HUES64 (cell line): ENCODE measurements around the gene APLF.
"Not testable (repeated sequence)": the region's sequence is repeated elsewhere in the genome, so short reads cannot be mapped to it uniquely, and the experiment has no call there.

ENCODE experiments used
- H3K27ac ChIP-seq: 2 replicates; pipeline ENCODE4 v1.7.0; 2013; ENCODE audit warnings: low read depth, low read length, inconsistent platforms
- H3K27me3 ChIP-seq: 2 replicates; pipeline ENCODE4 v1.6.1; 2013; ENCODE audit warnings: mild to moderate bottlenecking, low read length; ENCODE audit not compliant: insufficient read depth
- H3K36me3 ChIP-seq: 2 replicates; pipeline ENCODE4 v1.6.1; 2013; ENCODE audit warnings: mild to moderate bottlenecking, low read length; ENCODE audit not compliant: insufficient read depth
- H3K4me1 ChIP-seq: 2 replicates; pipeline ENCODE4 v1.6.1; 2013; ENCODE audit warnings: mild to moderate bottlenecking, low read length, moderate library complexity; ENCODE audit not compliant: insufficient read depth
- H3K4me3 ChIP-seq: 2 replicates; pipeline ENCODE4 v1.5.1; 2013; ENCODE audit warnings: mild to moderate bottlenecking, low read length, moderate library complexity
- H3K9ac ChIP-seq: 2 replicates; pipeline ENCODE4 v1.6.1; 2013; ENCODE audit warnings: mild to moderate bottlenecking, low read depth, low read length
- H3K9me3 ChIP-seq: 2 replicates; pipeline ENCODE4 v1.6.1; 2013; ENCODE audit warnings: low read depth, low read length; ENCODE audit not compliant: insufficient read depth
- WGBS: fragments of 150-250, 120-280 bp; methylation state at CpG from one replicate; pipeline ENCODE4 v1.1.7; 2013; ENCODE audit warnings: missing lambda C conversion rate; 5-methylcytosine and 5-hydroxymethylcytosine counted together

The APLF gene

DNA sequence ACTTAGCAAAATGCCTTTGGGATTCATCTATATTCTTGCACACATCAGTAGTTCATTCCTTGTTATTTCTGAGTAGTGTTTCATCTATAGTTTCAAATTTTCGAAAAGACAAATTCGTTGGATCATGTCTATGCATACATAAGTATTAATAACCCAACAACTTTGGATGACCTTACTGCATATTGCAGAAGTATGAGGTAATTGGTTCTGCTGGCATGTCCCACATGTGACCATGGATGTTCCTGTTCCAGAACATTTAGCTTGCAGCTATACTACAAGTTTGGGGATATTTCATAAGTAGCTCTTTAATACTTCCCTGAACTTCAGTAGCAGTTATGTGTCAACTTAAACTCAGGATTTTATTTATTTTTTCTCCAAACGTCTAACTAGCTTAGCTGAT is 44.9 kb downstream of the APLF start:
- no peak overlapping the region for H3K27ac ChIP-seq
- no peak overlapping the region for H3K4me3 ChIP-seq
- H3K4me1 ChIP-seq, result no peaks in the 10 kb centered on the region
- H3K9ac ChIP-seq, result no peak overlapping the region
- no peaks in the 10 kb centered on the region for H3K9me3 ChIP-seq
- H3K27me3 ChIP-seq, result no peaks in the 10 kb centered on the region
- WGBS, result 60% methylated on average over 1 of the region's 3 CpGs
- no peaks in the 10 kb centered on the region for H3K36me3 ChIP-seq

DNA sequence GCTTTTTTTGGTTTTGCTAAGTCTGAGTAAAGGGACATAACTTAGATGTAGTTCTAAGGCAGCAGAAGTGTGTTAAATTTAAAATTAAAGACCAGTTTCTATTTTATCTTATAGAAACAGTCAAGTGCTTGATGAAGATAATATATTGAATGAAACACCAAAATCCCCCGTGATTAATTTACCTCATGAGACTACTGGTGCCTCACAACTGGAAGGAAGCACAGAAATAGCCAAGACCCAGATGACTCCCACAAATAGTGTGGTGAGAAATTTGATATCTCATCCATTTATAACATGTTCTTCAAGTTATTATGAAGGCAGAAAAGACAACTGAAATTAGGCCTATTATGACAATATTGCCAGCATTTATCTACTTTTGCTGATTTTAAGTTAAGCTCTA is 45.6 kb downstream of the APLF start:
- WGBS, result no CpG with 5 or more reads among the region's 1 CpG
- H3K27me3 ChIP-seq, result no peaks in the 10 kb centered on the region
- no peaks in the 10 kb centered on the region for H3K9me3 ChIP-seq
- no peaks in the 10 kb centered on the region for H3K36me3 ChIP-seq
- no peaks in the 10 kb centered on the region for H3K4me1 ChIP-seq
- no peak overlapping the region for H3K4me3 ChIP-seq
- no peak overlapping the region for H3K27ac ChIP-seq
- no peak overlapping the region for H3K9ac ChIP-seq

DNA sequence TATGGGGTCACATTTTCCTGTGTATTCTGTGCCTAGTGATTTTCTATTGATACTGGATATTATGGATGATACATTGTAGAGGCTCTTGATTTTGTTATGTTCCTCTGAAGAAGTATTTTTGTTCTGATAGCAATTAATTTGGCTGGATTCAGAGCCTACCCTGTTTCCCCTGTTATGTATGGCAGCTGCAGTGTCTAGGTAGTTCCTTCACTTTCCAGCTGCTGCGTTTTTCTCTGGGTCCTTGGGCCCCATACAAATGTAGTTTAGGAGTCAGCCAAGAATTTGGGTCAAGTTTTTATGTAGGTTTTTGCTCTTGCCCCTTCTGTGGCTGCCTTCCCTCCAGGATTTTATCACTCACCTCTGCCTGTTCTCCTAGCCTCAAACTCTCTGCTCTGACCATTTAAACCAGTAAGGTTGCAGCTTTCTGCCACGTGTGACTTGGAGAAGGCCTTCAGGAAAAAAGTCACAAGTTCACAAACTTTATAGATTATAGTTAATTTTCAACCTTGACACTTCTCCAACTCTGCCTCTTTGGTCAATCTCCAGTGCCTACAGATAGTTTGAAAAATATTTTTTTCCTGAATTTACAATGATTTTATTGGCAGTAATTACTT is 47.0 kb downstream of the APLF start:
- WGBS, result 72% methylated on average over 2 of the region's 2 CpGs
- H3K4me1 ChIP-seq, result no peaks in the 10 kb centered on the region

DNA sequence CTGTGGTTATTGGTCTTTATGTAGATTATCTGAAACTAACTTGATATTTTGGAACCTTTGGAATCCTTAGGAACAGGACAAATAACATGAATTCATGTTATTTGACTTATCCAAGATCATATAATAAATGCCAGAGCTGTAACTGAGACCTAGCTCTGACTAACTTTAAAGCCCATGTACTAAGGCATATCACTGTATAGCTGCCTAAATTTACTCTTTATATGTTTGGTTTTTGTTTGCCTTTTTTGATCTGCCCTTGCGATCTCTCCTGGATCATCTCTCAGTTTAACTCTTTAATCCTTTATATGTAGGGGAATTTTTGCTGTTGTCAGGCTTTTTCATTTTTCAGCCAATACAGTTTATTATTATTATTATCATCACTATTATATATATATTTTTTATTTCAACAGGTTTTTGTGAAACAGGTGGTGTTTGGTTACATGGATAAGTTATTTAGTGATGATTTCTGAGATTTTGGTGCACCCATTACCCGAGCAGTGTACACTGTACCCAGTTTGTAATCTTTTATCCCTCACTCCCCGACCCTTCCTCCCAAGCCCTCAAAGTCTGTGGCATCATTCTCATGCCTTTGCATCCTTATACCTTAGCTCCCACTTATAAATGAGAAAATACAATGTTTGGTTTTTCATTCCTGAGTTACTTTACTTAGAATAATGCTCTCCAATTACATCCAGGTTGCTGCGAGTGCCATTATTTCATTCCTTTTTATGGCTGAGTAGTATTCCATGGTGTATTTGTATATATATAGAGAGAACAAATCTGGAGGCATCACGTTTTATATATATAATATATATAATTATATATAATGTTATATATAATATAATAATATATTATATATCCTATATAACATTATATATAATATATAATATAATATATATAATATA is 48.9 kb downstream of the APLF start:
- 89% methylated on average over 2 of the region's 5 CpGs for WGBS

More for the DNA sequence above, 47.0 kb downstream of the APLF start:
- no peaks in the 10 kb centered on the region for H3K27me3 ChIP-seq
- no peaks in the 10 kb centered on the region for H3K36me3 ChIP-seq
- H3K4me3 ChIP-seq, result no peak overlapping the region
- H3K27ac ChIP-seq, result no peak overlapping the region
- H3K9ac ChIP-seq, result no peak overlapping the region
- no peaks in the 10 kb centered on the region for H3K9me3 ChIP-seq

DNA sequence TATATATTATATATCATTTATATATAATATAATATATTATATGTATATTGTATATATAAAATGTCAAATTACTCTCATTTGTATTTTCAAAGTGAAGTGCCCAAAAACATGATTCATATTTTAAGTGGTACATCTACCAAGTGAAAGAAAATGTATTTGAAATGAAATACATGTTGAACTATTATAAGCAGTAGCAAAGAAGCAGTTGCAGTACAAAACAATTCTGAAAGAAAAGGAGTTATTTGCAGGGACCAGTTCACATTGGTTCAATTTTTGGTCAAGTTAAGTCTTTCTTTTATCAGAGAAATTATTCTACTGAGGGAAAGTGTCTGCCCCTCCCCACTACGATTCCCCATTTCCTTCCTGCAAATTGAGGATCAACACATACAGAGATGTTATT is 51.9 kb downstream of the APLF start:
- no peaks in the 10 kb centered on the region for H3K4me1 ChIP-seq
- H3K27me3 ChIP-seq, result no peaks in the 10 kb centered on the region
- WGBS, result no CpG with 5 or more reads among the region's 1 CpG

More for the DNA sequence above, 48.9 kb downstream of the APLF start:
- Histone ChIP-seq H3K4me1 (no peaks in the 10 kb centered on the region), H3K27ac (no peak overlapping the region), H3K4me3 (no peak overlapping the region), H3K36me3 (no peaks in the 10 kb centered on the region), H3K9ac (no peak overlapping the region), H3K9me3 (no peaks in the 10 kb centered on the region), H3K27me3 (no peaks in the 10 kb centered on the region)

DNA sequence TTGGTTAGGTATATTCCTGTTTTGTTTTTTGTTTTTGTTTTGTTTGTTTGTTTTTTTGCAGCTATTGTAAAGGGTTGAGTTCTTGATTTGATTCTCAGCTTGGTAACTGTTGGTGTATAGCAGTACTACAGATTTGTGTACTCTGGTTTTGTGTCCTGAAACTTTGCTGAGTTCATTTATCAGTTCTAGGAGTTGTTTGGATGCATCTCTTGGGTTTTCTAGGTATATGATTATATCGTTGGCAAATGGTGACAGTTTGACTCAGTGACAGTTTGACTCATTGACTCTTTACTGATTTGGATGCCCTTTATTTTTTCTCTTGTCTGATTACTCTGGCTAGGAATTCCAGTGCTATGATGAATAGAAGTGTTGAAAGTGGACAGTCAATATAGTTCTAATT is 53.7 kb downstream of the APLF start:
- 87% methylated on average over 1 of the region's 1 CpG for WGBS
- Histone ChIP-seq H3K4me3 (no peak overlapping the region), H3K9ac (no peak overlapping the region), H3K27me3 (no peaks in the 10 kb centered on the region), H3K9me3 (no peaks in the 10 kb centered on the region), H3K36me3 (no peaks in the 10 kb centered on the region), H3K27ac (no peak overlapping the region), H3K4me1 (no peaks in the 10 kb centered on the region)

More for the DNA sequence above, 51.9 kb downstream of the APLF start:
- Histone ChIP-seq H3K36me3 (no peaks in the 10 kb centered on the region), H3K9me3 (no peaks in the 10 kb centered on the region), H3K4me3 (no peak overlapping the region), H3K27ac (no peak overlapping the region), H3K9ac (no peak overlapping the region)

DNA sequence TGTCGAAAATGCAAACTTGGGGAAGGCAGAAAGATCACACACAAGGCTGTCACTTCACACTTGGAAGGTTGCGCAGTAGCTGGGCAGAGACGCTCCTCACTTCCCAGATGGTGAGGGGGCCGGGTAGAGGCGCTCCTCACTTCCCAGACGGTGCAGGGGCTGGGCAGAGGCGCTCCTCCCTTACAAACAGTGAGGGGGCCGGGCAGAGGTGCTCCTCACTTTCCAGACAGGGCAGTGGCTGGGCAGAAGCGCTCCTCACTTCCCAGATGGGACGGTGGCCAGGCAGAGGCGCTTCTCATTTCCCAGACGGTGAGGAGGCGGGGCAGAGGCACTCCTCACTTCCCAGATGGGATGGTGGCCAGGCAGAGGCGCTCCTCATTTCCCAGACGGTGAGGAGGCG is 59.6 kb downstream of the APLF start:
- not testable (repeated sequence) for H3K4me3 ChIP-seq, H3K36me3 ChIP-seq, H3K27me3 ChIP-seq, H3K9ac ChIP-seq, H3K9me3 ChIP-seq, H3K4me1 ChIP-seq, H3K27ac ChIP-seq
- WGBS, result 94% methylated on average over 16 of the region's 16 CpGs

DNA sequence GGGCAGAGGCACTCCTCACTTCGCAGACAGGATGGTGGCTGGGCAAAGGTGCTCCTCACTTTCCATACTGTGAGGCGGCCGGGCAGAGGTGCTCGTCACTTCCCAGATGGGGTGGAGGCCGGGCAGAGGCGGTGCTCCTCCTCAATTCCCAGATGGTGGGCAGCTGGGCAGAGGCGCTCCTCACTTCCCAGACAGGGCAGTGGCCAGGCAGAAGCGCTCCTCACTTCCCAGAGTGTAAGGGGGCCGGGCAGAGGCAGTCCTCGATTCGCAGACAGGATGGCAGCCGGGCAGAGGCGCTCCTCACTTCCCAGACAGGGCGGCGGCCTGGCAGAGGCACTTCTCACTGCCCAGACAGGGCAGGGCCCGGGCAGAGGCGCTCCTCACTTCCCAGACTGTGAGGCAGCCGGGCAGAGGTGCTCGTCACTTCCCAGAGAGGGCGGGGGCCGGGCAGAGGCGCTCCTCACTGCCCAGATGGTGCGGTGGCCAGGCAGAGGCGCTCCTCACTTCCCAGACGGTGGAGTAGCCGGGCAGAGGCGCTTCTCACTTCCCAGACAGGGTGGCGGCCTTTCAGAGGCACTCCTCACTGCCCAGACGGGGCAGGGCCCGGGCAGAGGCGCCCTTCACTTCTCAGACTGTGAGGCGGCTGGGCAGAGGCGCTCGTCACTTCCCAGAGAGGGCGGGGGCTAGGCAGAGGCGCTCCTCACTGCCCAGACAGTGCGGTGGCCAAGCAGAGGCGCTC is 60.1 kb downstream of the APLF start:
- H3K27me3 ChIP-seq, H3K4me3 ChIP-seq, H3K4me1 ChIP-seq, H3K36me3 ChIP-seq, H3K9ac ChIP-seq, H3K9me3 ChIP-seq, H3K27ac ChIP-seq: not testable (repeated sequence)
- WGBS, result 96% methylated on average over 38 of the region's 38 CpGs

DNA sequence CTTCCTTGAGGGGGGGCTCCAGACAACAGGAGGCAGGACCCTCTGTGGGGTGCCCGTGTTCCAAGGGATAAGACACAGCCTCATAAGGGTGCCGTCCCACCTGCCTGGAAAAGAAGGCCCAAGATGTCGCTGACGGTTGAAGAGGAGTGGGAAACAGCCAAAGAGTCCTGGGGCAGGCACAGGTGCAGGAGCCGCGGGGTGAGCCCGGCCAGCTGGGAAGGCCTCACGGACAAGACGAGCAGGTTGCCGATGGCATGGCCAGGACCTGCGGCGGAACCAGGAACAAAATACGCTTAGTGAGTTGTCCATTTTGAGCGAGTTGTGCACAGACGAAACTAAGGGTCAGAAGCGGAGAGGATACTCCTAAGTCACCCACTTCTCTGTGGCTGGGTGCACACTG is 61.8 kb downstream of the APLF start:
- WGBS, result 97% methylated on average over 16 of the region's 16 CpGs
- not testable (repeated sequence) for H3K4me3 ChIP-seq, H3K9ac ChIP-seq, H3K4me1 ChIP-seq, H3K9me3 ChIP-seq, H3K27ac ChIP-seq, H3K36me3 ChIP-seq, H3K27me3 ChIP-seq

DNA sequence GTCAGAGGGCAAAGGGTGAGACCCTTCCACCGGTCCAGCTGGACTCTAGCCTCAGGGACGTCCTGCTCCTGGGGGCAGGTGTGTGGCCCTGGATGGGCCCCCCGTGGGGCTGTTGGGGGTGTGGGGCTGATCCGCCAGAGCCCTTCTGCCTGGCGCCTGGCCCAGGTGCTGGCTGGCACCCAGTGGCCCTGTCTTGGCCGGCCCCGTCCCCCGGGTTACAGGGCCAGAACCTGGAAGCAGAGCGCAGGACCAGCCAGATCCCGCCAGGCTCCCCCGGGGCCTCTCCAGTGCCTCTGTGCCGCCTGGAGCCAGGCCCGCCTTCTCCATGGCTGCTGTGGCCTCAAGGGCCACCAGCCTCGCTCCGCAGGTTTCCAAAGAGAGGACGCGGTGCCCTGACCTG is 62.3 kb downstream of the APLF start:
- not testable (repeated sequence) for H3K36me3 ChIP-seq, H3K9me3 ChIP-seq, H3K4me3 ChIP-seq, H3K27ac ChIP-seq, H3K4me1 ChIP-seq, H3K9ac ChIP-seq, H3K27me3 ChIP-seq
- 91% methylated on average over 11 of the region's 17 CpGs for WGBS

DNA sequence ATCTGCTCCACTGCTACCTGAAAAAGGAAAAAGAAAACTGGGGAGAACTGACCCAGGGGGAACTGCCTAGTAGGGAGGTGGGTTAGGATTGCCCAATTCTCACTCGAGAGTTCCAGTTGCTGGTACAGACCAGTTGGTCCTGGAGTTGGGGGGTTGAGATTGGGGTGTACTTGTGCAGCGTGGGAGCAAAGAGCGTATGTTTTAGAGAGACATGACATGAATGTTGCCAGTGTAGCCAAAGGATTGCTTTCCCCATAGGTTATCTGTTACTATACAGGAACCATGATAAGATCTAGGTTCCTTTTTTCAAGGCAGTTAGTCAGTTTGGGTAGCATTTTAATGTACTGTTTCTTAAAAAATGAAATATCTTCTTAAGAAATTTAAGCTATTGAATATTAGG is 68.6 kb downstream of the APLF start:
- H3K4me1 ChIP-seq, result no peaks in the 10 kb centered on the region
- H3K27me3 ChIP-seq, result no peaks in the 10 kb centered on the region
- H3K9me3 ChIP-seq, result no peaks in the 10 kb centered on the region
- H3K36me3 ChIP-seq, result no peaks in the 10 kb centered on the region
- no peak overlapping the region for H3K9ac ChIP-seq
- 97% methylated on average over 3 of the region's 3 CpGs for WGBS
- H3K4me3 ChIP-seq, result no peak overlapping the region
- no peak overlapping the region for H3K27ac ChIP-seq
